Fibroblast of mammary gland (primary cell): ENCODE measurements around the gene WDR83.

Experiments used
- DNase-seq: peaks from one replicate; pipeline ENCODE4 v3.0.0-alpha.2; 2010; ENCODE audit warnings: low read depth
- H3K4me3 ChIP-seq: 2 replicates; pipeline ENCODE4 v1.5.1; 2011; ENCODE audit warnings: low read depth, mild to moderate bottlenecking, low read length, moderate library complexity; ENCODE audit not compliant: control insufficient read depth
- CTCF ChIP-seq: conservative IDR thresholded peaks from 2 replicates; pipeline ENCODE4 v1.5.1; 2011; ENCODE audit warnings: low read depth, low read length, inconsistent platforms; ENCODE audit not compliant: control insufficient read depth, insufficient read depth

WDR83 gene

GRCh38 chr19:12667731-12668302 lies 1.2 kb downstream of the WDR83 start:
- no peak for TF ChIP-seq CTCF

GRCh38 chr19:12668346-12668745 lies 1.7 kb downstream of the WDR83 start:
- DNase-seq, result no peak
- TF ChIP-seq CTCF, result no peak
- H3K4me3 ChIP-seq, result peak overlapping the region; percentile 93

More at GRCh38 chr19:12667731-12668302, 1.2 kb downstream of the WDR83 start:
- no peak overlapping the region for H3K4me3 ChIP-seq
- DNase-seq, result no peak

- DNase-seq, result peak; percentile 60
- no peak for TF ChIP-seq CTCF
These were observed 2.3 kb downstream of the WDR83 start for GRCh38 chr19:12668932-12669269.

GRCh38 chr19:12669270-12670158 lies 2.9 kb downstream of the WDR83 start:
- TF ChIP-seq CTCF, result no peak
- peak; percentile 85 for DNase-seq
- H3K4me3 ChIP-seq, result peak overlapping the region; percentile 93

More at GRCh38 chr19:12668932-12669269, 2.3 kb downstream of the WDR83 start:
- H3K4me3 ChIP-seq, result peak overlapping the region; percentile 93

GRCh38 chr19:12670159-12670928 lies 3.7 kb downstream of the WDR83 start:
- H3K4me3 ChIP-seq, result peak overlapping the region; percentile 93
- DNase-seq, result no peak
- no peak for TF ChIP-seq CTCF

- H3K4me3 ChIP-seq, result no peak overlapping the region
- no peak for DNase-seq
- TF ChIP-seq CTCF, result no peak
These were observed 6.1 kb downstream of the WDR83 start for GRCh38 chr19:12672744-12673143.
